GM19035 (cell line): ENCODE measurements around the gene CEP70.
"Not testable (repeated sequence)": the region's sequence is repeated elsewhere in the genome, so short reads cannot be mapped to it uniquely, and the experiment has no call there.

ENCODE experiments used
- ATAC-seq: cut with Tn5 transposase; IDR thresholded peaks from one replicate; pipeline ENCODE4 v1.9.1; 2021; ENCODE audit not compliant: unreplicated experiment

CEP70 gene

GRCh38 chr3:138594150-138594934 is at the start of gene CEP70:
Gene CEP70 (minus strand): TSS chr3:138594260. CDS start chr3:138572927, 21,333 bp downstream.
- ATAC-seq = peak; percentile 93

GRCh38 chr3:138642927-138643253 is 48.8 kb upstream of the CEP70 start:
- no peak for ATAC-seq

GRCh38 chr3:138642226-138642926 is 48.3 kb upstream of the CEP70 start:
- no peak for ATAC-seq

- no peak for ATAC-seq
Observed at GRCh38 chr3:138640537-138640936, 46.5 kb upstream of the CEP70 start.

GRCh38 chr3:138638641-138639040 is 44.6 kb upstream of the CEP70 start:
- ATAC-seq = no peak

GRCh38 chr3:138629526-138629925 is 35.5 kb upstream of the CEP70 start:
- ATAC-seq = no peak

- ATAC-seq = no peak
Observed at GRCh38 chr3:138625707-138626365, 31.8 kb upstream of the CEP70 start.

GRCh38 chr3:138624518-138624917 is 30.5 kb upstream of the CEP70 start:
- no peak for ATAC-seq

GRCh38 chr3:138620431-138620830 is 26.4 kb upstream of the CEP70 start:
- no peak for ATAC-seq

GRCh38 chr3:138615462-138615861 is 21.4 kb upstream of the CEP70 start:
- no peak for ATAC-seq

- ATAC-seq = no peak
Observed at GRCh38 chr3:138609898-138610266, 15.8 kb upstream of the CEP70 start.

GRCh38 chr3:138608322-138609135 is 14.5 kb upstream of the CEP70 start, which contains the start of gene FAIM:
Gene FAIM (plus strand): TSS chr3:138608771. CDS start chr3:138619727, 10,956 bp downstream.
- peak; percentile 82 for ATAC-seq

GRCh38 chr3:138604106-138604595 is 10.1 kb upstream of the CEP70 start:
- ATAC-seq = not testable (repeated sequence)

- not testable (repeated sequence) for ATAC-seq
Observed at GRCh38 chr3:138601661-138602060, 7.6 kb upstream of the CEP70 start.

- no peak for ATAC-seq
Observed at GRCh38 chr3:138600100-138600745, 6.2 kb upstream of the CEP70 start.

- no peak for ATAC-seq
Observed at GRCh38 chr3:138598534-138598933, 4.5 kb upstream of the CEP70 start.

GRCh38 chr3:138597186-138597976 is 3.3 kb upstream of the CEP70 start:
- ATAC-seq = not testable (repeated sequence)

- ATAC-seq = peak; percentile 2
Observed at GRCh38 chr3:138594935-138595610, 1.0 kb upstream of the CEP70 start.
